GM04503 (cell line): ENCODE results near the gene NCR1.
"Not testable (repeated sequence)": the region's sequence is repeated elsewhere in the genome, so short reads cannot be mapped to it uniquely, and the experiment has no call there.

Source experiments
- DNase-seq: peaks from one replicate; pipeline ENCODE4 v3.0.0-alpha.2; 2012; ENCODE audit warnings: low read depth

The NCR1 gene, protein sequence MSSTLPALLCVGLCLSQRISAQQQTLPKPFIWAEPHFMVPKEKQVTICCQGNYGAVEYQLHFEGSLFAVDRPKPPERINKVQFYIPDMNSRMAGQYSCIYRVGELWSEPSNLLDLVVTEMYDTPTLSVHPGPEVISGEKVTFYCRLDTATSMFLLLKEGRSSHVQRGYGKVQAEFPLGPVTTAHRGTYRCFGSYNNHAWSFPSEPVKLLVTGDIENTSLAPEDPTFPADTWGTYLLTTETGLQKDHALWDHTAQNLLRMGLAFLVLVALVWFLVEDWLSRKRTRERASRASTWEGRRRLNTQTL

DNA sequence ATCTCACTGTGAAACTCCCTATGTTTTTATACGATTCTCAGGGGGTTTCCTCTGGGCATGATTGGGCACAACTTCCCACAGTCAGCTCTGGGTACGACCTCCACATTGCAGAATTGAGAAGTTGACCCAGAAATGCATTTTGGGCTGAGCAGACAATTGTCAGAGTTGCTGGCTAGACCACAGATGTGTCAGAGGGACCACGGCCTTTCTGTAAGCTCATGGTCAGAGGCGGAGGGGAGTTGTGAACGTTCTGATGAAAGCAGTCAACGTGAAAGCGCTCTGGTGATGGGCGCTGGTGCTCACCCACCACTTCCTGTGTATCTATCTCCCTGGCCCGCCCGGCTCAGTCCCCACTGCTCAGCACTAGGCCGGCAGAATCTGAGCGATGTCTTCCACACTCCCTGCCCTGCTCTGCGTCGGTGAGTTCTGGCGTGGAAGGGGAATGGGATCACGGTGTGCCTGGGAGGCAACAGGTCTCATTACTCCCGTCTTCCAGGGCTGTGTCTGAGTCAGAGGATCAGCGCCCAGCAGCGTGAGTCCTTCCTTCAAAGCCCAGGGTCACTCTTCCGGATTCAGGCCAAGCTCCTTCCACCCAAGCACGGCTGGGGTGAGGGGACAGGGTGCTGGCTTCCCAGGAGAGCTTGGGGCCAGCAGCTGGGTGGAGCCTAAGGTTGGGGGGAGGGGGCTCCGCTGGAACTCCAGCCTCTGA, at the start of gene NCR1:
Gene NCR1, plus strand, starts transcription at position 346 of the 709 bp plus-strand sequence. Its CDS starts 40 bp downstream, at position 386.
- no peak for DNase-seq

DNA sequence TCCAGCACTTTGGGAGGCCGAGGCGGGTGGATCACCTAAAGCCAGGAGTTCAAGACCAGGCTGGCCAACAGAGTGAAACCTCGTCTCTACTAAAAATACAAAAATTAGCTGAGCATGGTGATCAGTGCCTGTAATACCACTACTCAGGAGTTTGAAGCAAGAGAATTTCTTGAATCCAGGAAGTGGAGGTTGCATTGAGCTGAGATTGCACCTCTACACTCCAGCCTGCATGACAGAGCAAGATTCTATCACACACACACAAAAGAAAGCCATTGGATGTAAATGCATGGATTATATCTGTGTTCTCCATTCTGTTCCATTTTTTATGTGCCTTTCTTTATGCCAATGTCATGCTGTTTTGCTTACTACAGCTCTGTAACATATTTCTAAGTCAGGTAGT, 47.5 kb upstream of the NCR1 start:
- not testable (repeated sequence) for DNase-seq

DNA sequence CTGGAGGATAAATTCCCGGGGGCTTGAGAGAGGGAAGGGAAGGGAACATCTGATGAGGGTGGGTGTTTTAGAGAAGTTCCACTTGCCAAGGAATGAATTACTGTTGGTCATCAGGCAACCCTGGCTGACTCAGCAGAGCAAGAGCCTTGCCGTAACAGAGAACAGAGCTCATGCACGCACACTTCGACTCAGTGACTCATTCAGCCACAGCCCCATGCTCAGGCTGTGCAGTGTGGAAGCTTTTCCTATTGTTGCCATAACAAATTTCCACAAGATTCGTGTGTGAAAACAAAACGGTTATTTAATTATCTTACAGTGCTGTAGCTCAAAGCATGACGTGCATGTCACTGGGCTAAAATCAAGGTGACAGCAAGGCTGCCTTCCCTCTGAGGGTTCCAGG, 46.5 kb upstream of the NCR1 start:
- not testable (repeated sequence) for DNase-seq

DNA sequence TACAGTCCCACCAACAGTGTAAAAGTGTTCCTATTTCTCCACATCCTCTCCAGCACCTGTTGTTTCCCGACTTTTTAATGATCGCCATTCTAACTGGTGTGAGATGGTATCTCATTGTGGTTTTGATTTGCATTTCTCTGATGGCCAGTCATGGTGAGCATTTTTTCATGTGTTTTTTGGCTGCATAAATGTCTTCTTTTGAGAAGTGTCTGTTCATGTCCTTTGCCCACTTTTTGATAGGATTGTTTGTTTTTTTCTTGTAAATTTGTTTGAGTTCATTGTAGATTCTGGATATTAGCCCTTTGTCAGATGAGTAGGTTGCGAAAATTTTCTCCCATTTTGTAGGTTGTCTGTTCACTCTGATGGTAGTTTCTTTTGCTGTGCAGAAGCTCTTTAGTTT, 42.5 kb upstream of the NCR1 start:
- not testable (repeated sequence) for DNase-seq

DNA sequence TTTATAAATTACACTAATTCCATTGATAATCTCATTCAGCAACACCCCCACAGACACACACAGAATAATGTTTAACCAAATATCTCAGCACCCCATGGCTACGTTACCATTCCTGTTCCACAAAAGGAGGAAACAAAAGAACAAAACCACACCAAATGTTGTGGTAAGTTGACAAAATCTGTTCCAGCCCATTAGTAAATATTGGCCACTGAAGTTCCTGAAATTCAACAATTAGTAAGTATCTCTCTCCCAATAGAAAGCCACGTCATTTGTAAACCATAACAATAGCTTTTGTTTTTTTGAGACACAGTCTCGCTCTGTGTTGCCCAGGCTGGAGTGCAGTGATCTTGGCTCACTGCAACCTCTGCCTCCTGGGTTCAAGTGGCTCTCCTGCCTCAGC, 34.3 kb upstream of the NCR1 start:
- no peak for DNase-seq

DNA sequence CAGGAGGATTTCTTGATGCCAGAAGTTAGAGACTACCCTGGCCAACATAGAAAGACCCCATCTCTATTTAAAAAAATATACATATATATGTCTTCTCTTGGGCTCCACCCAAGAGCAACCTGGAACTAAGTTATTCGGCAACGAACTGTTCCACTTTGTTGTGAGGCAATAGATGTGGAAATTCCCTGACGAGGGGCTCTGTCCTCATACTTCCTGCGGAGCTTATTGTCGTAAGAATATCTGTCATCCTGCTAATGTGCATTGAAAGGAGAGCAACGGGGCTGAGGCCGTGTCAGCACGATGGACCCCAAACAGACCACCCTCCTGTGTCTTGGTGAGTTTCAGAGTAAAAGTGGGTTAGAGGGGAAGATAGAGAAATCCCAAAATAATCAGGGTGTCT, 32.0 kb upstream of the NCR1 start, which contains the start of gene FCAR:
Gene FCAR, plus strand, starts transcription at position 246 of the 400 bp plus-strand sequence. Its CDS starts 55 bp downstream, at position 301.
- DNase-seq: no peak

DNA sequence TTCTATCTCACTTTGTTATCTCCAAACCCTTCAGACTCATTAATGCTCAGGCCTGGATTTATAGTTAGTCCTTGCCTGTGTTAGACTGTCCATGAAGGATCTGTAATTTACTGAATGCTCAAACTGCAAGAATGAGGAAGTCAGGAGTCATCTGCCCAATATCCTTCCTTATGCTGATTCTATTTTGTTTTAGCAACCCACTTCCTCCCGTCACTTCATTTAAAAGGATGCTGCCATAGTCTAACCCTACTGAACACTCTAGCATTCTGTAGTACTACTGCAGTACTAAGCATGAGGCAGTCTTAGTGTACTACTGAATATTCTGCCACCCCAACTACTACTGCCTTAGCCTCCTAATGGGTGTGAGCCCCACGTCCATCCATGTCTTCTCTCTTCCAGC, 30.4 kb upstream of the NCR1 start:
- no peak for DNase-seq

DNA sequence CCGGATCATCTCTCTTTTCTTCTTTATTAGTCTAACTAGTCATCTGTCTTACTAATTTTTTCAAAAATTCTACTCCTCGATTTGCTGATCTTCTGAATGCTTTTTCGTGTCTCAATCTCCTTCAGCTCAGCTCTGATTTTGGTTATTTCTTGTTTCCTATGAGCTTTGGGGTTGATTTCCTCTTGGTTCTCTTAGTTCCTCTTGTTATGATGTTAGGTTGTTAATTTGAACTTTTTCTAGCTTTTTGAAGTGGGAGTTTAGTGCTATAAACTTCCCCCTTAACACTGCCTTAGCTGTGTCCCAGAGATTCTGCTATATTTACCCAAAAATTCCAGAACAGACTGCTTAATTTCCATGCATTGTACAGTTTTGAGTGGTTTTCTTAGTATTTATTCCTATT, 28.5 kb upstream of the NCR1 start:
- DNase-seq: no peak

DNA sequence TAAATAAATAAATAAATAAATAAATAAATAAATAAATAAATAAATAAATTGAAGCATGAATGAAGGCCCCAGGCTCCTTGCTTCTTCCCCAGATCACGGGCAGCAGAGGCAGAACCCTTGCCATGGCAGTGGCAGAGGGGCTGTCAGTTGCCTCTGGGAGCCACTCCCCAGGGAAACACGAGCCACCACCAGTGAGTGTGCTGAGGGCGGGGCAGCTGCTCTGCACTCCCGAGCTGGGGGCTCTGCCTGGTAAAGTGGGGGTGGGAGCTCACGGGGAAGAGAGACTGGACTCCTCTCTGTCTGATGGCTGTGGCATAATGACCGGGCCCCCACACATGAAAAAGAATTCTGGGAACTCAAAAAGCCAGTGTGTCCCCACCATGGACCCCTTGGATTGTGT, 24.1 kb upstream of the NCR1 start:
- DNase-seq: no peak

DNA sequence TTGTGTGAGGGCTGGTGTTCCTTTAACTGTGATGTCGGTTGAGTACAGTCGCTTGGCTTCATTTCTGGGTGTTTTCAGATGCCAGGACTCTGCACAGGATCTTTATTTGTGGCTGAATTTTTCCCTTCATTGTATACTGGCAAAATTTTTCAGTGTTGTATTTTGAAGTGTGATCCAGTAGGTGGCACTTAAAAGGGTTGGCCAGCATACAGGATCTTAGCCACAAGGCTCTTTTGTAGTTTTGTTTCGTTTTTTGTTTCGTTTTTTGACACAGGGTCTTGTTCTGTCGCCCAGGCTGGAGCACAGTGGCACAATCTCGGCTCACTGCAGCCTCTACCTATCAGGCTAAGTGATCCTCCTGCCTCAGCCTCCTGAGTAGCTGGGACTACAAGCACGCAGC, 23.2 kb upstream of the NCR1 start:
- no peak for DNase-seq

DNA sequence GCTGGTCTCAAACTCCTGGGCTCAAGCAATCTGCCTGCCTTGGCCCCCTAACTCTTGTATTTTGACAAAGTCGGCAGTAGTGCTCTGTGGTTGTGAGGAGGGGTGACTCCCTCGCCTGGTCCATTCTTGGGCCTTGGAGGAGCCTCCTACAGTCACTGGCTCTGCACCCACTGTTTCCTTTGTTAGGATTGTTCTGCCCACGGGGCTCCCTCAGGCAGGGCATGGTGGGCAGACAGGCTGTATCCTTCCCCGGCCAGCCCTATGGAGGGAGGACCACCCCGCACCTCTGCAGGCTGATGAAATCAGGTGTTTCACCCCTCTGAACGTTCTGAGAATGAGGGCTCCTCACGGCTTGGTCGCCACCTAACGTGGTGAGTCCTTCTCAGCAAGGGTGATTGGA, 22.7 kb upstream of the NCR1 start:
- DNase-seq: no peak

DNA sequence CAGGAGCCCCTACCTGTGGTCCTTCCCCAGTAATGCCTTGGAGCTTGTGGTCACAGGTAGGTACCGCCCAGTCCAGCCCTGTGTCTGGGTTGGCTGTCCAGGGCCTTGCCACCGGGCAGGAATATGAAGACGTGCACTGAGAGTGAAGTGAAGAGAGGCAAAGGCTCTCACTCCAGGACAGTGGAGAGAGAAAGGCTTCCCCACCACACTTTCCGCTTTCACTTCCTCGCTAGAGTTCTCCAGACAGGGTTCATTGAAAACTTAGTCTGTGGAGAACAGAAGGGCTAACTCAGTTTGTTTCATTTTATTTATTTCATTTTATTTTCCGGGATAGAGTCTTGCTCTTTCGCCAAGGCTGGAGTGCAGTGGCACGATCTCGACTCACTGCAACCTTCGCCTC, 17.7 kb upstream of the NCR1 start:
- no peak for DNase-seq

DNA sequence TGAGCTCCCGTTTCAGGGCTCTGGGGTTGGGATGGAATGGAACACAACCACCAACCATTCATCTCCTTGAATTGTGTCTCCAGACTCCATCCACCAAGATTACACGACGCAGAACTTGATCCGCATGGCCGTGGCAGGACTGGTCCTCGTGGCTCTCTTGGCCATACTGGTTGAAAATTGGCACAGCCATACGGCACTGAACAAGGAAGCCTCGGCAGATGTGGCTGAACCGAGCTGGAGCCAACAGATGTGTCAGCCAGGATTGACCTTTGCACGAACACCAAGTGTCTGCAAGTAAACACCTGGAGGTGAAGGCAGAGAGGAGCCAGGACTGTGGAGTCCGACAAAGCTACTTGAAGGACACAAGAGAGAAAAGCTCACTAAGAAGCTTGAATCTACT, 16.4 kb upstream of the NCR1 start:
- no peak for DNase-seq

DNA sequence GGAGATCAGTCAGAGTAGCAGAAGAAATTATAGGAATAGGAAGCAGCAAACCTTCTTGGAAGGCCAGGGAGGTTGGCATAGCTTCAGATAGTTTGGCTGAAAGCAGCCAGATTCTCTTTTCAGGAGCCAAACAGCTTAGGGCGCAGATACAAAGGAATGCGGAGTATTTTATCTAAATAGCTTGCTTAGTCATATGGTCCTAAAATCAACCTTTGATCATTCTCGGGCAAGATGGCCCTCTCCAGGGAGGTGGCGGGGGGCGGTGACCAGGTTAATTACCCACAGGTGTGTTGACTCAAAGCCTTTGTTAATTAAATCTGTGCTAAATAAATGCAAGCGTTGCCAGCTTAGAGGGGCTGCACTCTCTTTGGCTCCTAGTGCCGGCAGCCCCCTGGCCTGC, 12.5 kb upstream of the NCR1 start:
- DNase-seq: no peak

DNA sequence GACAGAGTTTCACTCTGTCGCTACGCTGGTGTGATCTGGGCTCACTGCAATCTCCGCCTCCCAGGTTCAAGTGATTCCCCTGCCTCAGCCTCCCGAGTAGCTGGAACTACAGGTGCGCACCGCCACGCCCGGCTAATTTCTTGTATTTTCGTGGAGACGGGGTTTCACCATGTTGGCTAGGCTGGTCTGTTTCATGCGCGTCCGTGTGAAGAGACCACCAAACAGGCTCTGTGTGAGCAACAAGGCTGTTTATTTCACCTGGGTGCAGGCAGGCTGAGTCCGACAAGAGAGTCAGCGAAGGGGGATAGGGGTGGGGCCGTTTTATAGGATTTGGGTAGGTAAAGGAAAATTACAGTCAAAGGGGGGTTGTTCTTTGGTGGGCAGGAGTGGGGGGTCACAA, 11.8 kb upstream of the NCR1 start:
- DNase-seq: not testable (repeated sequence)

DNA sequence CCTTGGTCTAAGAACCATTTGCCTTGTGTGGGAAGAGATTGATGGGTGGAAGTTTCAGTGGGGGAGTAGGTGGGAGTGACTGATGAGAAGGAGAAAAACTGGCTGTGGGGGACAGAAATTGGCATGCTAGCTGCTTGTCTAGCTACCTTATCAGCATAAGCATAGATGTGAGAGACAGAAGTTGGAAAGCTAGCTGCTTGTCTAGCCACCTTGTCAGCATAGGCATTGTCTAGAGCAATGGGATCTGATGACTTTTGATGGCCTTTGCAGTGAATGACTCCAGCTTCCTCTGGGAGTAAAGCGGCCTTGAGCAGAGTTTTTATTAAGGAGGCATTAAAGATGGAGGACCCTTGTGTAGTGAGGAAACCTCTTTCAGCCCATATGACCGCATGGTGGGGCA, 9.9 kb upstream of the NCR1 start:
- DNase-seq: no peak

DNA sequence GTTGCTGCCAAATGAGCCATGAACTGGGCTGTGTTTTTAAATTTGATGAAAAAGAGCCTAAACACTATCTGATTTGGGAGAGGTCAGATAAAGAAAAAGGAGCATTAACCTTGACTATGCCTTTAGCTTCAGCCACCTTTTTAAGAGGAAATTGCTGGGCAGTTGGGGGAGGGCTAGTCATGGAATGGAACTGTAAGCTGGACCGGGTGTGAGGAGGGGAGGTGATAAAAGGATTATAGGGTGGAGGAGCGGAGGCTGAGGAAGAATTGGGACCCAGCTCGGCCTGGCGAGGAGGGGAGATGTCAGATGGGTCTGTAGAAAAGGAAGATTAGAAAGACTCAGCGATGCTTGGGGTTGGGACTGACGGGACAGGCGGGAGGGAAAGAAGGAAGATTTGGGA, 7.3 kb upstream of the NCR1 start:
- not testable (repeated sequence) for DNase-seq

DNA sequence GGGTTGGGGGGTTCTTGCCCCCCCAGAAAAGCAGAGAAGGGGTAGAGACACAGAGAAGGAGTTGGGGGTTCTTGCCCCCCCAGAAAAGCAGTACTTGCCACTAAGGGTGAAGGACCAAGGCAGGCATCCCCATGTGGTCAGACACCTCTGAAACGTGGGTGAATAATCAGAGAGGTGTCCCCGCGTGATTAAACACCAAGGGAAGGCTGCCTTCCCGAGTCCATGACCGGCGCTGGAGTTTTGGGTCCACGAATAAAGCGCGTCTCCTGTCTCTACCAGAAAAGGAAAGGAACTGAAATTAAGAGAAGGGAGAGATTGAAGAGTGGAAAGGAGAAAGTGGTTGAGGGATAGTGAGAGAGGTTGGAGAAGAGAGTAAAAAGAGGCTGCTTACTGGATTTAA, 6.3 kb upstream of the NCR1 start:
- not testable (repeated sequence) for DNase-seq

DNA sequence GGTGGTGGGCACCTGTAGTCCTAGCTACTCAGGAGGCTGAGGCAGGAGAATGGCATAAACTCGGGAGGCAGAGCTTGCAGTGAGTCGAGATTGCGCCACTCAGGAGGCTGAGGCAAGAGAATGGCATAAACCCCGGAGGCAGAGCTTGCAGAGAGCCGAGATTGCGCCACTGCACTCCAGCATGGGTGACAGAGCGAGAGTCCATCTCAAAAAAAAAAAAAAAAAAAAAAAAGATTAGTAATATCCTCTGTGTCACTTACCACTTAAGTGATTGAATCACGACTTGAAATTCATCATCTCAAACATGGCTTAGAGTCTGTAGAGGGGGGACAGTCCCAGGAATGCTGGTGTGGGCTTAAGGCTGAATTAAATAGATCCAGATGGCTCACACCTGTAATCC, 4.8 kb upstream of the NCR1 start:
- not testable (repeated sequence) for DNase-seq

DNA sequence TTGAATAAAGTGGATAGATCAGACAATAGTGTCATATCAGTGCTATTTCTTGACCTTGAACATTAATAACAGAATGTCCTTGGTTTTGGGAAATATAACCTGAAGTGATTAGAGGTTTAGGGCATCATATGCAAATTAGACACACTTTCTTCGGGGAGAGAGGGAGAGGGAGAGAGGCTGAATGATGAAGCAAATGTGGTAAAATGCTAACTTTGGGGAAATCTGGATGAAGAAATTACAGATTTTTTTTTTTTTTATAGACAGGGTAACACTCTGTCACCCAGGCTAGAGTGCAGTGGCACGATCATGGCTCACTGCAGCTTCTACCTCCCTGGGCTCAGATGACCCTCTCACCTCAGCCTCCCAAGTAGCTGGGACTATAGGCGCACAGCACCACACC, 3.9 kb upstream of the NCR1 start:
- no peak for DNase-seq

DNA sequence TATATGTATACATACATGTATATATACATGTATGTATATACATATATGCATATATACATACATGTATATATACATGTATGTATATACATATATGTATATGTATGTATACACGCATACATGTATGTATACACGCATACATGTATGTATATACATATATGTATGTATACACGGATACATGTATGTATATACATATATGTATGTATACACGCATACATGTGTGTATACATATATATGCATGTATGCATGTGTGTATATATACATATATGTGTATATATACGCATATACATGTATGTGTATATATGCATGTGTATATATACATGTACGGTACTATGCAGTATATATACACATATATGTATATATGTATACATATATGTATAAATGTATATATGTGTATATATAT, 2.6 kb upstream of the NCR1 start:
- DNase-seq: no peak

DNA sequence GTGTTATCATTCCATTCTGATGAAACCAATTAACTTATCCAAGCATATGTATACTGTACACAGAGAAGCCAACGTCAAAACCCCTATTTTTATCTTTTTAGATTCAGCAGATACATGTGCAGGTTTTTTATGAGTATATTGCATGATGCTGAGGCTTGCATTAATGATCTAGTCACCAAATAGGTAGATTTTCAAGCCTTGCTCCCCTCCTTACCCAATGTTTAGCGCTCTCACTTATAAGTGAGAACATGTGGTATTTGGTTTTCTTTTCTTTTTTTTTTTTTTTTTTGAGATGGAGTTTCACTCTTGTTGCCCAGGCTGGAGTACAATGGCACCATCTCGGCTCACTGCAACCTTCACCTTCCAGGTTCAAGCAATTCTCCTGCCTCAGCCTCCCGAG, 1.7 kb upstream of the NCR1 start:
- not testable (repeated sequence) for DNase-seq

DNA sequence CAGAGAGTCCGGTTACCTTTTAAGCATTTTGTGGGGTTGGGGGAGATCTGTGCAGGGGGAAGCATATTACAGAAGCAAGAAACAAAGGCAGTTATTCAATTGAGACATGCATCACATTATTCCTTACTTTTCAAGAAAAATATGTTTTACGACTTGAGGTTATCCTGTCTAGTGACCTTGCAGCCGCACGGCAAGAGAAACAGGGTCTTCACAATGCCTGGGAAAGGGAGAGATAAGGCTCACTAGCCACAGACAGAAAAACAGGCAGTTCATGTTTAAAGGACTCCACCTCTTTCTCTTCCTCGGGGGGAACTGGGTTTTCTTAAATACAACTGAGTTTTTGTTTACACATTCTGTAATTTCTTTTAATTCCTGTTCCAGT, 536 bp upstream of the NCR1 start:
- DNase-seq: no peak

DNA sequence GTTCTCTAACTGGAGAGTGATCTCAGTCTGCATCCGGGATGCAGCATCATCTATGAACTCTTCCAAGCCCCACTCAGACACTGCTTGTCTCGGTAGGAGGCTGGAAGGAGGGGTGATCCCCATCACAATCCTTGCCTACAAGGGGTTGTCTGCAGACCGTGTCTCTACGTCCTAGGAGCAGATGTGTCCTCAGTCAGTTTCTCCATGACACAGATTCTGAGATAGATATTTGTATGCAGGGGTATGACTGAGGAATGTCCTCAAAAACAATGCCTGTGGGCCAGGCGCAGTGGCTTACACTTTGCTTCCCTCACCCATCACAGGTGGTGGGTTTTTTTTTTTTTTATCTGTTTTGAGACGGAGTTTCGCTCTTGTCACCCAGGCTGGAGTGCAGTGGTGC, 871 bp downstream of the NCR1 start:
- no peak for DNase-seq
